Measurements from ENCODE around the gene PSD2. TPM values are rescaled to one million over a fixed set of nuclear protein-coding genes. Genes with fewer than 3 reads are reported as not detected.

Gene PSD2
- total RNA-seq, 1 experiment from 2014 or later: 0.05 TPM

GRCh38 chr5:139855946-139856540 is 60.4 kb downstream of the PSD2 start:
- in situ Hi-C loops (cut with HindIII; ENCODE audit: low pct_unique_long_range_greater_than_20kb, low sequenced_read_pairs) (no loop called here), intact Hi-C loops (cut with micrococcal nuclease; ENCODE audit: unreplicated experiment) (loop anchor here (5.0 kb wide), 1 partner anchor 111 kb away; no protein-coding TSS in a partner anchor)
- TF ChIP-seq CTCF (IDR thresholded peaks at IDR 0.05) (no peak), REST (IDR thresholded peaks at IDR 0.05; ENCODE audit: insufficient read depth in 1 of 2, low read depth in 2 of 2, low read length in 1 of 2) (no peak), POLR2AphosphoS5 (IDR thresholded peaks at IDR 0.05; ENCODE audit: low read depth, low read length) (no peak), TCF7L2 (IDR thresholded peaks at IDR 0.05; ENCODE audit: low read depth, low read length) (no peak), SIN3A (IDR thresholded peaks at IDR 0.05; ENCODE audit: borderline replicate concordance, insufficient read depth, low read depth, low read length) (no peak)
- H3K36me3 ChIP-seq (ENCODE audit: control insufficient read depth, insufficient read depth, low read length): no peaks in the 10 kb centered on the region
- DNase-seq (ENCODE audit: low read depth, low spot score): no peak
- no peak overlapping the region for H3K27ac ChIP-seq (ENCODE audit: low read length)
- no TSS peak for BruUV-seq (replicated peaks)
- no peaks in the 10 kb centered on the region for H3K27me3 ChIP-seq (ENCODE audit: control insufficient read depth, insufficient read depth, low read length)
- no peaks in the 10 kb centered on the region for H3K4me1 ChIP-seq (ENCODE audit: control insufficient read depth, insufficient read depth, low read length)
- ChIA-PET CTCF (no interaction called here), POLR2A (no interaction called here)
- ATAC-seq: no peak
- H3K4me3 ChIP-seq (ENCODE audit: low read depth in 2 of 2, low read length in 2 of 2): no peak overlapping the region
- no peaks in the 10 kb centered on the region for H3K9me3 ChIP-seq (ENCODE audit: control insufficient read depth, insufficient read depth, low read depth, low read length)

- ChIA-PET POLR2A (no interaction called here), CTCF (no interaction called here)
- in situ Hi-C loops (cut with HindIII; ENCODE audit: low pct_unique_long_range_greater_than_20kb, low sequenced_read_pairs): no loop called here
- intact Hi-C loops (cut with micrococcal nuclease; ENCODE audit: unreplicated experiment): loop anchor here (5.0 kb wide), 1 partner anchor 111 kb away; no protein-coding TSS in a partner anchor
- BruUV-seq (replicated peaks): no TSS peak
- Histone ChIP-seq H3K36me3 (ENCODE audit: control insufficient read depth, insufficient read depth, low read length) (no peaks in the 10 kb centered on the region), H3K4me1 (ENCODE audit: control insufficient read depth, insufficient read depth, low read length) (no peaks in the 10 kb centered on the region), H3K9me3 (ENCODE audit: control insufficient read depth, insufficient read depth, low read depth, low read length) (no peaks in the 10 kb centered on the region), H3K27me3 (ENCODE audit: control insufficient read depth, insufficient read depth, low read length) (no peaks in the 10 kb centered on the region), H3K27ac (ENCODE audit: low read length) (no peak overlapping the region), H3K4me3 (ENCODE audit: low read depth in 2 of 2, low read length in 2 of 2) (no peak overlapping the region)
- ATAC-seq (no peak), DNase-seq (ENCODE audit: low read depth, low spot score) (no peak)
- TF ChIP-seq CTCF (IDR thresholded peaks at IDR 0.05): no peak
- TF ChIP-seq TCF7L2 (IDR thresholded peaks at IDR 0.05; ENCODE audit: low read depth, low read length): no peak
- no peak for TF ChIP-seq POLR2AphosphoS5 (IDR thresholded peaks at IDR 0.05; ENCODE audit: low read depth, low read length)
- no peak for TF ChIP-seq REST (IDR thresholded peaks at IDR 0.05; ENCODE audit: insufficient read depth in 1 of 2, low read depth in 2 of 2, low read length in 1 of 2)
- no peak for TF ChIP-seq SIN3A (IDR thresholded peaks at IDR 0.05; ENCODE audit: borderline replicate concordance, insufficient read depth, low read depth, low read length)
These were observed 61.1 kb downstream of the PSD2 start for GRCh38 chr5:139856714-139857113.
